ENCODE data around the gene ATP2C2. TPM values are rescaled to one million over a fixed set of nuclear protein-coding genes. Genes with fewer than 3 reads are reported as not detected.

Gene ATP2C2
- total and polyA plus RNA-seq, 8 donors: 11.2 to 52.8 (median 22.2) TPM

DNA sequence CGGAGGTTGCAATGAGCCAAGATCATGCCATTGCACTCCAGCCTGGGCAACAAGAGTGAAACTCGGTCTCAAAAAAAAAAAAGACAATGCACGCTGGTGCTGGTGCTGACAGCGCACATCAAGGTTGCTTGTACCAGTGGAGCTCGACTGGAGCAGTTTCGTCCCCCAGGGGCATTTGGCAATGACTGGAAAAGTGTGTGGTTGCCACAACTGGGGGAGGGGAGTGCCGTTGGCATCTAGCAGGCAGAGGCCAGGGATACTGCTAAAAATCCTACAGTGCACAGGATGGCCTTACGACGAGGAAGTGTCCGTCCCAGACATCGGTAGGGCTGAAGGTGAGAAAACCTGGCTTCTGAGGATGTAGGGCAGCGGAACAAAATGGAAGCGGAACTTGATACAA lies 133.7 kb downstream of the ATP2C2 start:
- peaks cover 0 to 13% of the 10 kb centered on the region in 2 donors for H3K36me3 ChIP-seq
- no peaks in the 10 kb centered on the region for H3K27me3 ChIP-seq
- DNase-seq: peak in 1 of 4 donors; percentile 22
- no peak overlapping the region for H3K27ac ChIP-seq
- ATAC-seq: no peak
- peaks cover 6 to 32% of the 10 kb centered on the region in 2 donors for H3K4me1 ChIP-seq
- TF ChIP-seq, protein P1, sequence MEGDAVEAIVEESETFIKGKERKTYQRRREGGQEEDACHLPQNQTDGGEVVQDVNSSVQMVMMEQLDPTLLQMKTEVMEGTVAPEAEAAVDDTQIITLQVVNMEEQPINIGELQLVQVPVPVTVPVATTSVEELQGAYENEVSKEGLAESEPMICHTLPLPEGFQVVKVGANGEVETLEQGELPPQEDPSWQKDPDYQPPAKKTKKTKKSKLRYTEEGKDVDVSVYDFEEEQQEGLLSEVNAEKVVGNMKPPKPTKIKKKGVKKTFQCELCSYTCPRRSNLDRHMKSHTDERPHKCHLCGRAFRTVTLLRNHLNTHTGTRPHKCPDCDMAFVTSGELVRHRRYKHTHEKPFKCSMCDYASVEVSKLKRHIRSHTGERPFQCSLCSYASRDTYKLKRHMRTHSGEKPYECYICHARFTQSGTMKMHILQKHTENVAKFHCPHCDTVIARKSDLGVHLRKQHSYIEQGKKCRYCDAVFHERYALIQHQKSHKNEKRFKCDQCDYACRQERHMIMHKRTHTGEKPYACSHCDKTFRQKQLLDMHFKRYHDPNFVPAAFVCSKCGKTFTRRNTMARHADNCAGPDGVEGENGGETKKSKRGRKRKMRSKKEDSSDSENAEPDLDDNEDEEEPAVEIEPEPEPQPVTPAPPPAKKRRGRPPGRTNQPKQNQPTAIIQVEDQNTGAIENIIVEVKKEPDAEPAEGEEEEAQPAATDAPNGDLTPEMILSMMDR (IDR thresholded peaks at IDR 0.05): no peak
- H3K9me3 ChIP-seq: no peaks in the 10 kb centered on the region
- intact Hi-C loops (cut with DNase I): no loop called here
- H3K4me3 ChIP-seq: no peak overlapping the region

DNA sequence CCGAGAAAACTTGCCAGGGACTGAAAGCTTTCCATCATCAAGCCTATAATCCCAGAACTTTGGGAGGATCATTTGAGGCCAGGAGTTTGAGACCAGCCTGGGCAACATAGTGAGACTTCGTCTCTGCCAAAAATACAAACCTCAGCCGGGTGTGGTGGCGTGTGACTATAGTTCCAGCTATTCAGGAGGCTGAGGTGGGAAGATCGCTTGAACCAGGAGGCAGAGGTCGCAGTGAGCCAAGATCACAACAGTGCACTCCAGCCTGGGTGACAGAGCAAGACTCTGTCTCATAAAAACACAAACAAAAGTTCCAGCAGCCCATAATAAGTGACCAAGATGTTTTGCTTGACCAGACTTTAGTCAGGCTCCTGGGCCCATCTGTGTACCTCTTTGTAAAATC lies 134.2 kb downstream of the ATP2C2 start:
- peak in 1 of 4 donors; percentile 20 for DNase-seq
- TF ChIP-seq, protein P1 (IDR thresholded peaks at IDR 0.05): no peak
- intact Hi-C loops (cut with DNase I): no loop called here
- no peak overlapping the region for H3K4me3 ChIP-seq
- peaks cover 6 to 32% of the 10 kb centered on the region in 2 donors for H3K4me1 ChIP-seq
- ATAC-seq: no peak
- H3K27ac ChIP-seq: no peak overlapping the region
- peaks cover 0 to 7% of the 10 kb centered on the region in 2 donors for H3K36me3 ChIP-seq
- no peaks in the 10 kb centered on the region for H3K9me3 ChIP-seq
- H3K27me3 ChIP-seq: no peaks in the 10 kb centered on the region

DNA sequence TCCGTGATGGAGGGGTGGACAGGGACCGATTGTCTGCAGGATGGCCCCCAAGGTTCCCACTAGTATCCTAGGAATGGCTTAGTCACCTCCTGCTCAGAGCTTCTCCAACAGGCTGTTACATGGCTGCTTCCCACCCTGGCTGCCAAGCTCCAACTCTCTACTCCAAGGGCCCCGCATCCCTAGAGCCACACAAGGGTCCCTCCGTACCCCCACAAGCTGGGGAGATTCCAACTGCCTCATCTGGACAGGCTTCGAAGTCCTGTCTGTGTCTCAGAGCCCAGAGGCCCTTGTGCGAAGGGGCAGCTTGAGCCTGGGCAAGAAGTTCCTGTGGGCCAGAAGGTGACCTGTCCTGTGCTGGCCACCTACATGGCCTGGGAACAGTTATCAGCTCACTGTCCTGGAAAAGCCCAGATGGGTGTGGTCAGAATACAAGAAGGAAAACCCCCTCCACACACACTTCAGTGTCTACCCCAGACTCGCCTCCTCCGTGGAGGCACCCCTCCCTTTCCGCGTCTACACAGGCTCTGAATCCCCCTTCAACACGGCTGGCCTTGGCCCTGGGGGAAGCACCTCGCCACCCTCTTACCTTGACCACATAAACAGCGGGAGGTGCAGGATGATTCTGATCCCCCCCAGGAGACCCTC lies 135.5 kb downstream of the ATP2C2 start:
- intact Hi-C loops (cut with DNase I): no loop called here
- DNase-seq (peak in 1 of 4 donors; percentile 33), ATAC-seq (peak; percentile 3)
- peaks cover 6 to 32% of the 10 kb centered on the region in 2 donors for H3K4me1 ChIP-seq
- TF ChIP-seq, protein P1 (IDR thresholded peaks at IDR 0.05): no peak
- H3K9me3 ChIP-seq: no peaks in the 10 kb centered on the region
- peaks cover 0 to 3% of the 10 kb centered on the region in 2 donors for H3K36me3 ChIP-seq
- peak overlapping the region; percentile 73 to 74 for H3K4me3 ChIP-seq
- H3K27me3 ChIP-seq: no peaks in the 10 kb centered on the region
- H3K27ac ChIP-seq: peak overlapping the region in 1 of 2 donors; percentile 74

DNA sequence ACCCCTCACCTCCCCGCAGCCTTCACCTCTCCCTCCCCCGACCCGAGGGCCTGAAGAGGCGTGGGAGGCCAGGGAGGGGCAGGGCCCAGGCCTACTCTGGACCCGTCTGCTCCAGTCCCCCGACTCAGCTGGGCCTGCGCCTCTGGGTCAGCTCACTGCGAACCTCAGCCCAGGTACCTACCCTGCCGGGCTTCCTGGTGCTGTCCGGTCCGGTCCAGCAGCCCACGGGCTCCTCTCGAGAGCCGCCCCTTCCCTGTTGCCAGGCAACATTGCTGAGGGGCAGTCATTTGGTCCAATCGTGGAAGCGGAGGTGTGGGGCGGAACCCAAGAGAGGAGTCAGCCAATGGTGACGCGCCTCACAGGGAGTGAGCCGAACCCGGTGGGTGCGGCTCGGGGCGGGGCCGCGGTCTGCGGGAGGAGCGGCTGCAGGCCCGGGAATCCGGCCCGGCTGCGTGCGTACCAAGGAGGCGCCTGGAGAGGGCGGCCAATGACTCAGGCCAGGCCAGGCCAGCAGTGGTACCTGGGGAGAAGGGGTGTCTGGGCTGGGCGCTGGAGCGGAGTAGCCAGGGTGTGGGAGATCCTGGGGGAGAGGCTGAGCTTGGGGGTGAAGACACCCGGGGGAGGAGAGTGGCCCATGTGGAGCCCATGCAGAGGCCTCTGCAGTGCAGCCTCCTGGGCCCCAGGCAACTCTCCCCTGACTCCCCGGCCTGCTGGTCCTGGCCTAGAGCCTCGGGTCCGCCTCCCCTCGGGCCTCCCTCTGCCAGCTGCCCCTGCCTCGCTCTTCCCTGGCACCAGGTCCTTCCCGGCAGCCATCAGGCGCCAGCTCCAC lies 136.3 kb downstream of the ATP2C2 start, which contains the start of gene MEAK7:
TSS of gene MEAK7 (minus strand) at position 240 of the 829 bp plus-strand sequence. CDS start 6,573 bp downstream, outside the sequence.
- peak within 1 kb of the TSS; percentile 74 to 85 for H3K27ac ChIP-seq
- peaks cover 6 to 32% of the 10 kb centered on the region in 2 donors for H3K4me1 ChIP-seq
- H3K27me3 ChIP-seq: no peaks in the 10 kb centered on the region
- ATAC-seq (peak; percentile 97), DNase-seq (peak; percentile 96 to 99 (median 98))
- peak within 1 kb of the TSS; percentile 73 to 74 for H3K4me3 ChIP-seq
- TF ChIP-seq, protein P1 (IDR thresholded peaks at IDR 0.05): no peak
- intact Hi-C loops (cut with DNase I): no loop called here
- H3K9me3 ChIP-seq: no peaks in the 10 kb centered on the region
- peaks cover 0 to under 1% of the 10 kb centered on the region in 2 donors for H3K36me3 ChIP-seq
